Activated T-cell treated with anti-CD3 and anti-CD28 coated beads for 1 hour (primary cell): ENCODE data around the gene OR51B2.
"Not testable (repeated sequence)": the region's sequence is repeated elsewhere in the genome, so short reads cannot be mapped to it uniquely, and the experiment has no call there.

ENCODE experiments used
- DNase-seq: peaks from one replicate; pipeline ENCODE4 v3.0.0-alpha.2; 2020; ENCODE audit warnings: low read depth

OR51B2 gene

GRCh38 chr11:5310423-5310822 lies 13.7 kb downstream of the OR51B2 start:
- no peak for DNase-seq

- no peak for DNase-seq
Measured at GRCh38 chr11:5307256-5308019, 16.7 kb downstream of the OR51B2 start.

GRCh38 chr11:5304046-5304445 lies 20.1 kb downstream of the OR51B2 start:
- no peak for DNase-seq

- no peak for DNase-seq
Measured at GRCh38 chr11:5303626-5304025, 20.5 kb downstream of the OR51B2 start.

- no peak for DNase-seq
Measured at GRCh38 chr11:5301846-5302245, 22.3 kb downstream of the OR51B2 start, which contains the start of gene OR51B4. Gene OR51B4, minus strand, starts transcription at chr11:5301946. Its CDS starts 0 bp downstream, at chr11:5301946.

- no peak for DNase-seq
Measured at GRCh38 chr11:5300251-5300650, 23.8 kb downstream of the OR51B2 start.

- DNase-seq: no peak
Measured at GRCh38 chr11:5298451-5298850, 25.6 kb downstream of the OR51B2 start.

GRCh38 chr11:5297721-5298323 lies 26.3 kb downstream of the OR51B2 start:
- DNase-seq: no peak

GRCh38 chr11:5294342-5294995 lies 29.6 kb downstream of the OR51B2 start:
- not testable (repeated sequence) for DNase-seq

- DNase-seq: no peak
Measured at GRCh38 chr11:5293028-5293427, 31.1 kb downstream of the OR51B2 start.

GRCh38 chr11:5291207-5291838 lies 32.8 kb downstream of the OR51B2 start:
- no peak for DNase-seq

- DNase-seq: no peak
Measured at GRCh38 chr11:5290106-5290505, 34.0 kb downstream of the OR51B2 start.

GRCh38 chr11:5289696-5290095 lies 34.4 kb downstream of the OR51B2 start:
- DNase-seq: no peak

- no peak for DNase-seq
Measured at GRCh38 chr11:5288906-5289550, 35.1 kb downstream of the OR51B2 start.

GRCh38 chr11:5288108-5288905 lies 35.8 kb downstream of the OR51B2 start:
- DNase-seq: no peak

- DNase-seq: no peak
Measured at GRCh38 chr11:5286901-5287300, 37.2 kb downstream of the OR51B2 start.

- DNase-seq: no peak
Measured at GRCh38 chr11:5286351-5286750, 37.7 kb downstream of the OR51B2 start.

- no peak for DNase-seq
Measured at GRCh38 chr11:5285703-5286340, 38.3 kb downstream of the OR51B2 start.

GRCh38 chr11:5284637-5285036 lies 39.5 kb downstream of the OR51B2 start:
- no peak for DNase-seq

GRCh38 chr11:5283882-5284281 lies 40.2 kb downstream of the OR51B2 start:
- no peak for DNase-seq

- no peak for DNase-seq
Measured at GRCh38 chr11:5283086-5283485, 41.0 kb downstream of the OR51B2 start.
